OCI-LY7 (cell line): Measurements from ENCODE around the gene RNF115. TPM values are rescaled to one million over a fixed set of nuclear protein-coding genes. Genes with fewer than 3 reads are reported as not detected.

Source experiments
- BruUV-seq: library from RNA; stranded (reverse); fragments of 400-500 nt; replicated peaks from 2 replicates; lab custom pipeline; 2021; lab: Mats Ljungman, UMichigan
- CTCF ChIA-PET: fragments of 300-600 bp; sonication (Branson Sonifier 250); formaldehyde crosslinking; loops from one replicate; lab custom pipeline; 2022; ENCODE audit warnings: antibody characterized with exemption; ENCODE audit not compliant: unreplicated experiment; lab: Charles Lee
- POLR2A ChIA-PET: fragments of 300-600 bp; sonication (Branson Sonifier 250); formaldehyde crosslinking; loops from one replicate; lab custom pipeline; 2022; ENCODE audit warnings: antibody characterized with exemption; lab: Charles Lee
- DNase-seq: peaks from one replicate; pipeline ENCODE4 v3.0.0-alpha.2; 2015; ENCODE audit warnings: low spot score
- H2AFZ ChIP-seq: fragments of 200-600 bp; sonication (generic), shearing (Covaris generic); 2 replicates; pipeline ENCODE4 v1.6.1; 2014; ENCODE audit warnings: mild to moderate bottlenecking, antibody characterized with exemption, low read length, moderate library complexity
- H3K27ac ChIP-seq: fragments of 200-600 bp; sonication (generic); 2 replicates; pipeline ENCODE4 v1.5.1; 2014; ENCODE audit warnings: mixed run types, low read depth, mild to moderate bottlenecking, moderate library complexity, low read length, inconsistent platforms; ENCODE audit not compliant: poor library complexity, severe bottlenecking
- H3K36me3 ChIP-seq: fragments of 200-600 bp; sonication (generic); 2 replicates; pipeline ENCODE4 v1.6.1; 2014; ENCODE audit warnings: mild to moderate bottlenecking, antibody characterized with exemption, low read length, moderate library complexity, mixed read lengths; ENCODE audit not compliant: insufficient read depth
- H3K4me1 ChIP-seq: fragments of 200-600 bp; sonication (generic); 2 replicates; pipeline ENCODE4 v1.5.1; 2014; ENCODE audit warnings: mild to moderate bottlenecking, low read length; ENCODE audit not compliant: insufficient read depth, poor library complexity, severe bottlenecking
- H3K4me2 ChIP-seq: fragments of 200-600 bp; sonication (generic); 2 replicates; pipeline ENCODE4 v1.6.1; 2014; ENCODE audit warnings: mild to moderate bottlenecking, low read length
- H3K4me3 ChIP-seq: fragments of 200-600 bp; sonication (generic); 2 replicates; pipeline ENCODE4 v1.5.1; 2014; ENCODE audit warnings: mild to moderate bottlenecking, low read depth, low read length; ENCODE audit not compliant: poor library complexity, severe bottlenecking
- H3K79me2 ChIP-seq: fragments of 200-600 bp; sonication (generic); 2 replicates; pipeline ENCODE4 v1.6.1; 2016; ENCODE audit warnings: low read depth, mild to moderate bottlenecking, low read length, moderate library complexity, mixed read lengths; ENCODE audit not compliant: insufficient read depth
- H3K9me2 ChIP-seq: fragments of 200-600 bp; sonication (generic); 2 replicates; pipeline ENCODE4 v1.6.1; 2016; ENCODE audit warnings: mild to moderate bottlenecking, low read length, mixed read lengths; ENCODE audit not compliant: insufficient read depth
- H3K9me3 ChIP-seq: fragments of 200-600 bp; sonication (generic); 2 replicates; pipeline ENCODE4 v1.6.1; 2014; ENCODE audit warnings: mild to moderate bottlenecking, mixed run types, low read length, mixed read lengths
- H4K20me1 ChIP-seq: fragments of 200-600 bp; sonication (generic); 2 replicates; pipeline ENCODE4 v1.6.1; 2014; ENCODE audit warnings: mild to moderate bottlenecking, antibody characterized with exemption, low read length, moderate library complexity, mixed read lengths; ENCODE audit not compliant: insufficient read depth
- EZH2phosphoT487 ChIP-seq: fragments of 200-600 bp; sonication (generic); IDR thresholded peaks from 2 replicates; pipeline ENCODE4 v1.6.1; 2018; ENCODE audit warnings: low read depth, borderline replicate concordance, mild to moderate bottlenecking, mixed run types, antibody characterized with exemption, low read length, moderate library complexity, mixed read lengths
- intact Hi-C: fragments of 100-400 bp; cut with micrococcal nuclease; formaldehyde crosslinking; loops from one replicate; pipeline ENCODE4 v1.10.0; 2022; ENCODE audit not compliant: unreplicated experiment
- total RNA-seq, 2 experiments: library from RNA; depleted of rRNA in 1 of 2; stranded (reverse); fragments of >200 nt in 1 of 2; shearing (Covaris generic) in 1 of 2; gene quantifications; 2 replicates each; pipeline ENCODE4 v1.2.3, GENCODE V29; 2014 to 2022
- TF ChIP-seq, protein P1 (sequence below): fragments of 200-600 bp; sonication (generic); conservative IDR thresholded peaks from 2 replicates; pipeline ENCODE4 v1.5.1; 2014; ENCODE audit warnings: mild to moderate bottlenecking, antibody characterized with exemption, low read length, moderate library complexity, mixed read lengths

The RNF115 gene
- total RNA-seq, 2 experiments from 2014 or later = 14.8 to 24.0 TPM

DNA sequence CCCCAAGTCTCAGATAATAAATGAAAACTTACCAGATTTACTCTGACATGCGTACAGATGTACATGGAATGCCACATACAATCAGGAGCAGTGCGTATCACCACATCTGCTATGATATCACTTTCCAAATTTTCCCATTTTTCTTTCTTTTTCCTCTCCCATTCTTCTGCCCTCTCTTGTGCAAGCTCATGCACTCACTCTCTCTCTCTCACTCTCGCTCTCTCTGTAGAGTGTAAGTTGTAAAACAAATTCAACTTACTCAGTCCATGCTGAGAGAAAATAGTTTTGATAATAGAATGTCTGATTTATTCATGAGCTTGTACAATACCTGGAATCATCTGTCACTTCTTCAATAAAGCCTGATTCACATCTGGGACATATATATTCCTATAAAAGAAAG lies 35.3 kb downstream of the RNF115 start:
- H3K9me3 ChIP-seq = no peaks in the 10 kb centered on the region
- H2AFZ ChIP-seq = no peak overlapping the region
- no TSS peak for BruUV-seq
- H3K4me1 ChIP-seq = no peaks in the 10 kb centered on the region
- H3K79me2 ChIP-seq = peaks cover 3% of the 10 kb centered on the region; the same call in 1 of the 2 replicates
- H3K4me3 ChIP-seq = no peak overlapping the region
- ChIA-PET CTCF (no interaction called here), POLR2A (no interaction called here)
- TF ChIP-seq, protein P1, sequence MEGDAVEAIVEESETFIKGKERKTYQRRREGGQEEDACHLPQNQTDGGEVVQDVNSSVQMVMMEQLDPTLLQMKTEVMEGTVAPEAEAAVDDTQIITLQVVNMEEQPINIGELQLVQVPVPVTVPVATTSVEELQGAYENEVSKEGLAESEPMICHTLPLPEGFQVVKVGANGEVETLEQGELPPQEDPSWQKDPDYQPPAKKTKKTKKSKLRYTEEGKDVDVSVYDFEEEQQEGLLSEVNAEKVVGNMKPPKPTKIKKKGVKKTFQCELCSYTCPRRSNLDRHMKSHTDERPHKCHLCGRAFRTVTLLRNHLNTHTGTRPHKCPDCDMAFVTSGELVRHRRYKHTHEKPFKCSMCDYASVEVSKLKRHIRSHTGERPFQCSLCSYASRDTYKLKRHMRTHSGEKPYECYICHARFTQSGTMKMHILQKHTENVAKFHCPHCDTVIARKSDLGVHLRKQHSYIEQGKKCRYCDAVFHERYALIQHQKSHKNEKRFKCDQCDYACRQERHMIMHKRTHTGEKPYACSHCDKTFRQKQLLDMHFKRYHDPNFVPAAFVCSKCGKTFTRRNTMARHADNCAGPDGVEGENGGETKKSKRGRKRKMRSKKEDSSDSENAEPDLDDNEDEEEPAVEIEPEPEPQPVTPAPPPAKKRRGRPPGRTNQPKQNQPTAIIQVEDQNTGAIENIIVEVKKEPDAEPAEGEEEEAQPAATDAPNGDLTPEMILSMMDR = no peak
- TF ChIP-seq EZH2phosphoT487 = no peak
- no peak for DNase-seq
- no peaks in the 10 kb centered on the region for H4K20me1 ChIP-seq
- H3K9me2 ChIP-seq = no peaks in the 10 kb centered on the region
- H3K36me3 ChIP-seq = peaks cover 54% of the 10 kb centered on the region
- intact Hi-C loops = no loop called here
- no peak overlapping the region for H3K4me2 ChIP-seq
- H3K27ac ChIP-seq = no peak overlapping the region

DNA sequence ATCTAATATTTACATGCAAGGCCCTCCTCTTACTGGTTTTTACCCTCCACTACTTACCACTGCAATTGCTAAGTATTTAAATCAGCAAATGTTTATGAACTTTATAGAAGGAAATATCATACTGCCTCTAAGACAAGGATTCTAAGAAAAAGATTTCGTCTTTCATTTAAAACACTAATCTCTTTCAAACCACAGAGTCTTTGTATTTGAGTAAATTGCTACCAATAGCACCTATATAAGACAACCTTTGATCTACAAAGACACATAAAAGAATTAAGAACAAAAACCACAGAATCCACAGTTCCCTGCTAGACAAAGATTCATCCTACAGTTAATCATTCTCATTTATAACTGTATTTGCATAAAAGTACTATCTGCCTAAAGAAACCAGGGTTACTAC lies 37.6 kb downstream of the RNF115 start:
- TF ChIP-seq EZH2phosphoT487 = no peak
- TF ChIP-seq, protein P1 = no peak
- no peaks in the 10 kb centered on the region for H3K79me2 ChIP-seq
- POLR2A ChIA-PET = interaction anchor here (1.0 kb wide), 1 partner anchor 16 kb away, joined by 3 read pairs; no protein-coding TSS in a partner anchor

DNA sequence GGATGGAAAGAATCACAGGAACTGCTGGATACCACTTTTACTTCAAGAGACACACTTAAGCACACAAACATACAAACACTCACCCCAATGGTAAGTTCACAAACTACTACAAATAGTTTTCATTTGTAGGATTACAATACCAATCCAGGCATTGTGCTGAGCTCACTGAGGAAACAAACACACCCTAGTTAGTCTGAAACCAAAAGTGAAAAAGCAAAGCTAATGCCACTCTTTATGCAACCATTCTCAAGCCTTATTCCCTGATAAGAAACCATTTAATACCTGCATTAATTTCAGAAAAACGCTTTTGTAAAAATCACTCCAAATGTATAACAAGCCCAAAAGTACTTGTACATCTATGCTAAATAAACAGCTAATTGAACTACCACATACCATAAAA lies 38.3 kb downstream of the RNF115 start:
- intact Hi-C loops = no loop called here
- H3K27ac ChIP-seq = no peak overlapping the region
- no peaks in the 10 kb centered on the region for H3K4me1 ChIP-seq
- no peaks in the 10 kb centered on the region for H4K20me1 ChIP-seq
- H3K4me2 ChIP-seq = no peak overlapping the region
- POLR2A ChIA-PET = interaction anchor here (1.0 kb wide), 1 partner anchor 16 kb away, joined by 3 read pairs; no protein-coding TSS in a partner anchor
- no peak overlapping the region for H3K4me3 ChIP-seq
- CTCF ChIA-PET = no interaction called here
- H3K79me2 ChIP-seq = no peaks in the 10 kb centered on the region
- BruUV-seq = no TSS peak
- H3K9me3 ChIP-seq = no peaks in the 10 kb centered on the region
- DNase-seq = no peak
- no peak overlapping the region for H2AFZ ChIP-seq
- TF ChIP-seq, protein P1 = no peak
- TF ChIP-seq EZH2phosphoT487 = no peak
- H3K9me2 ChIP-seq = no peaks in the 10 kb centered on the region
- H3K36me3 ChIP-seq = peaks cover 35% of the 10 kb centered on the region

More for the DNA sequence above, 37.6 kb downstream of the RNF115 start:
- DNase-seq = no peak
- CTCF ChIA-PET = no interaction called here
- no peak overlapping the region for H3K4me2 ChIP-seq
- intact Hi-C loops = no loop called here
- no peak overlapping the region for H2AFZ ChIP-seq
- H3K27ac ChIP-seq = no peak overlapping the region
- H3K9me3 ChIP-seq = no peaks in the 10 kb centered on the region
- H4K20me1 ChIP-seq = no peaks in the 10 kb centered on the region
- H3K9me2 ChIP-seq = no peaks in the 10 kb centered on the region
- H3K4me3 ChIP-seq = no peak overlapping the region
- no TSS peak for BruUV-seq
- H3K4me1 ChIP-seq = no peaks in the 10 kb centered on the region
- peaks cover 41% of the 10 kb centered on the region for H3K36me3 ChIP-seq
